Loucy (cell line): Measurements from ENCODE around the gene DTX3.

Source experiments
- H2AFZ ChIP-seq: fragments of 200-600 bp; sonication (generic); 2 replicates; pipeline ENCODE4 v1.6.0; 2016; ENCODE audit warnings: antibody characterized with exemption, mild to moderate bottlenecking, low read length, moderate library complexity
- H3F3A ChIP-seq: fragments of 200-600 bp; 2 replicates; pipeline ENCODE4 v1.6.0; 2016; ENCODE audit warnings: antibody characterized with exemption, low read depth, mild to moderate bottlenecking
- H3K27me3 ChIP-seq: fragments of 200-600 bp; sonication (generic); 2 replicates; pipeline ENCODE4 v1.6.1; 2014; ENCODE audit warnings: low read length, mild to moderate bottlenecking; ENCODE audit not compliant: insufficient read depth, poor library complexity, severe bottlenecking
- H3K36me3 ChIP-seq: fragments of 200-600 bp; sonication (generic); 2 replicates; pipeline ENCODE4 v1.6.1; 2016; ENCODE audit warnings: low read length; ENCODE audit not compliant: insufficient read depth
- H3K4me1 ChIP-seq: fragments of 200-600 bp; sonication (generic); 2 replicates; pipeline ENCODE4 v1.5.1; 2014; ENCODE audit warnings: low read length, mild to moderate bottlenecking; ENCODE audit not compliant: insufficient read depth, poor library complexity, severe bottlenecking
- H3K4me2 ChIP-seq: fragments of 200-600 bp; sonication (generic); 2 replicates; pipeline ENCODE4 v1.6.0; 2014; ENCODE audit warnings: antibody characterized with exemption, low read length, low read depth, mild to moderate bottlenecking; ENCODE audit not compliant: poor library complexity, severe bottlenecking
- H3K4me3 ChIP-seq: fragments of 200-600 bp; sonication (generic); 2 replicates; pipeline ENCODE4 v1.5.1; 2014; ENCODE audit warnings: low read length, mild to moderate bottlenecking, mixed read lengths; ENCODE audit not compliant: poor library complexity, severe bottlenecking
- H3K79me2 ChIP-seq: fragments of 200-600 bp; sonication (generic); 2 replicates; pipeline ENCODE4 v1.6.1; 2014; ENCODE audit warnings: low read length; ENCODE audit not compliant: insufficient read depth
- H3K9ac ChIP-seq: fragments of 200-600 bp; sonication (generic); 2 replicates; pipeline ENCODE4 v1.6.0; 2014; ENCODE audit warnings: mild to moderate bottlenecking, low read depth, low read length, moderate library complexity; ENCODE audit not compliant: poor library complexity, severe bottlenecking
- H3K9me2 ChIP-seq: fragments of 200-600 bp; sonication (generic); replicated peaks from 2 replicates; pipeline ENCODE4 v1.6.1; 2016; ENCODE audit warnings: low read depth, low read length, mixed read lengths
- H3K9me3 ChIP-seq: fragments of 200-600 bp; sonication (generic); 2 replicates; pipeline ENCODE4 v1.6.1; 2014; ENCODE audit warnings: mild to moderate bottlenecking, antibody characterized with exemption, low read length, low read depth; ENCODE audit not compliant: insufficient read depth
- H4K20me1 ChIP-seq: fragments of 200-600 bp; sonication (generic); 2 replicates; pipeline ENCODE4 v1.6.0; 2014; ENCODE audit warnings: antibody characterized with exemption, low read length, mild to moderate bottlenecking; ENCODE audit not compliant: insufficient read depth, poor library complexity, severe bottlenecking
- CTCF ChIP-seq: fragments of 200-600 bp; sonication (generic); conservative IDR thresholded peaks from 2 replicates; pipeline ENCODE4 v1.5.1; 2014; ENCODE audit warnings: mild to moderate bottlenecking, antibody characterized with exemption, low read length
- EZH2phosphoT487 ChIP-seq: fragments of 200-600 bp; IDR thresholded peaks from 2 replicates; pipeline ENCODE4 v1.6.1; 2018; ENCODE audit warnings: antibody characterized with exemption, mild to moderate bottlenecking, moderate library complexity, borderline replicate concordance

The DTX3 gene

GRCh38 chr12:57621497-57622292 is 17.1 kb downstream of the DTX3 start:
- no peaks in the 10 kb centered on the region for H3K27me3 ChIP-seq
- no peak overlapping the region for H2AFZ ChIP-seq
- no peak overlapping the region for H3K4me3 ChIP-seq
- H4K20me1 ChIP-seq, result no peaks in the 10 kb centered on the region
- no peaks in the 10 kb centered on the region for H3K9me2 ChIP-seq
- H3K36me3 ChIP-seq, result no peaks in the 10 kb centered on the region
- H3F3A ChIP-seq, result no peaks in the 10 kb centered on the region
- no peak overlapping the region for H3K9ac ChIP-seq
- H3K79me2 ChIP-seq, result no peaks in the 10 kb centered on the region
- TF ChIP-seq EZH2phosphoT487 (no peak), CTCF (peak; percentile 71)
- no peaks in the 10 kb centered on the region for H3K4me1 ChIP-seq
- no peak overlapping the region for H3K4me2 ChIP-seq
- H3K9me3 ChIP-seq, result no peaks in the 10 kb centered on the region

GRCh38 chr12:57622293-57623245 is 17.9 kb downstream of the DTX3 start:
- TF ChIP-seq EZH2phosphoT487, result no peak
- no peak for TF ChIP-seq CTCF
- H3K4me2 ChIP-seq, result no peak overlapping the region
- H3K9me2 ChIP-seq, result no peaks in the 10 kb centered on the region
- H3K27me3 ChIP-seq, result no peaks in the 10 kb centered on the region
- H3K4me1 ChIP-seq, result no peaks in the 10 kb centered on the region
- no peaks in the 10 kb centered on the region for H3K36me3 ChIP-seq
- no peak overlapping the region for H2AFZ ChIP-seq
- H3K9ac ChIP-seq, result no peak overlapping the region
- no peaks in the 10 kb centered on the region for H3K79me2 ChIP-seq
- H3F3A ChIP-seq, result no peaks in the 10 kb centered on the region
- no peaks in the 10 kb centered on the region for H3K9me3 ChIP-seq
- H4K20me1 ChIP-seq, result no peaks in the 10 kb centered on the region
- H3K4me3 ChIP-seq, result no peak overlapping the region

GRCh38 chr12:57623385-57623784 is 18.8 kb downstream of the DTX3 start:
- Histone ChIP-seq H3K79me2 (no peaks in the 10 kb centered on the region), H3K36me3 (no peaks in the 10 kb centered on the region), H3K4me2 (no peak overlapping the region), H3K9me3 (no peaks in the 10 kb centered on the region), H3K27me3 (no peaks in the 10 kb centered on the region), H3F3A (no peaks in the 10 kb centered on the region), H3K9me2 (no peaks in the 10 kb centered on the region), H2AFZ (no peak overlapping the region), H3K4me1 (no peaks in the 10 kb centered on the region), H3K9ac (no peak overlapping the region), H3K4me3 (no peak overlapping the region), H4K20me1 (no peaks in the 10 kb centered on the region)
- TF ChIP-seq CTCF (no peak), EZH2phosphoT487 (no peak)
